HG02588 (cell line): ENCODE data around the gene ZER1.
"Not testable (repeated sequence)": the region's sequence is repeated elsewhere in the genome, so short reads cannot be mapped to it uniquely, and the experiment has no call there.

ENCODE experiments used
- ATAC-seq: cut with Tn5 transposase; IDR thresholded peaks from one replicate; pipeline ENCODE4 v1.9.1; 2021; ENCODE audit warnings: mild to moderate bottlenecking, moderate library complexity; ENCODE audit not compliant: unreplicated experiment

Gene ZER1

GRCh38 chr9:128788445-128788844 is 16.7 kb upstream of the ZER1 start:
- no peak for ATAC-seq

- ATAC-seq, result no peak
Measured at GRCh38 chr9:128787659-128788058, 15.9 kb upstream of the ZER1 start.

GRCh38 chr9:128786681-128787601 is 15.2 kb upstream of the ZER1 start, which contains the start of gene TBC1D13:
Gene TBC1D13 (plus strand): TSS chr9:128787253. CDS start chr9:128787354, 101 bp downstream.
- peak; percentile 80 for ATAC-seq

DNA sequence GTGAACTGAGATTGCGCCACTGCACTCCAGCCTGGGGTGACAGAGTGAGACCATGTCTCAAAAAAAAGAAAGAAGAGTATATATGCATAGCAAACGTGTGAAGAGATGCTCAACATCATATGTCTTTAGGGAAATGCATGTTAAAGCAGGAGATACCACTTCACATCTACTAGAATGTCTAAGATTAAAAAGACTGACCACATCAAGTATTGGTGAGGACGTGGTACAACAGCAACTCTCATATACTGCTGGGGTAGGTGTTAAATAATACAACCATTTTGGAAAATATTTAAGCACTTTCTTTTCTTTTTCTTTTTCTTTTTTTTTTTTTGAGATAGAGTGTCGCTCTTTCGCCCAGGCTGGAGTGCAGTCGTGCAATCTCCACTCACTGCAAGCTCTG is 13.7 kb upstream of the ZER1 start:
- ATAC-seq, result no peak

- no peak for ATAC-seq
Measured at GRCh38 chr9:128782669-128783068, 10.9 kb upstream of the ZER1 start.

DNA sequence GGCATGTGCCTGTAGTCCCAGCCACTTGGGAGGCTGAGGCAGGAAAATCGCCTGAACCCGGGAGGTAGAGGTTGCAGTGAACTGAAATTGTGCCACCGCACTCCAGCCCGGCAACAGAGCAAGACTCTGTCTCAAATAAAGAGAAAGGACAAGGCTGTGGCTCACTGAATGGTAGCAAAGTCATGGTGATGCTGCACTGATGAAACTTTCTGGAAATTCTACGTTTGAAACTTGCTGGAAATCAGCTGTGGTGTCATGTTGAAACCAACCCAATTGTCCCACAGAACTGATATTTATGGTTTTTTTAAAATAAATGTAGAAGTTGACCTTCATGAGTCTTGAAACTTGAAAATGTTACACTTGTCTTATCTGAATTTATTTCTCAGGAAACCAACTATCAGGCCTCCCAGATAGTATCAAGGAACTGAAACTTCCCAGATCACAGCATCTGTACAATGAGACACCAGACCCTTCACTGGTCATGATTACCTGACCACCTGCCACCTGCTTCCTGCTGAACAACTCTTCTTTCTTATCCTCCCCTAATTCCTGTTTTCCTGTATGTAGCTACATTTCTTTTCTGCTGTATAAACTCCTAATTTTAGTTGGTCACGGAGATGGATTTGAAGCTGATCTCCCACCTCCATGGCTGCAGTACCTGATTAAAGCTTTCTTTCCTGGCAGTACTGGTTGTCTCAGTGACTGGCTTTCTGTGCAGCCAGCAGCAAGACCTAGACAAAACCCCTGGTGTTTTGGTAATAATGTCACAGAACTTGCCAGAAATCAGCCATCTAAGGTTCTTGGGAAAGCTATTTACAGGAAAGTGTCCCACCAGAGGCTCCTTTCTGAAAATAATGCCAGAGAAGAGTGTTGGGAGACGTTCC is 9.7 kb upstream of the ZER1 start:
- ATAC-seq, result no peak

DNA sequence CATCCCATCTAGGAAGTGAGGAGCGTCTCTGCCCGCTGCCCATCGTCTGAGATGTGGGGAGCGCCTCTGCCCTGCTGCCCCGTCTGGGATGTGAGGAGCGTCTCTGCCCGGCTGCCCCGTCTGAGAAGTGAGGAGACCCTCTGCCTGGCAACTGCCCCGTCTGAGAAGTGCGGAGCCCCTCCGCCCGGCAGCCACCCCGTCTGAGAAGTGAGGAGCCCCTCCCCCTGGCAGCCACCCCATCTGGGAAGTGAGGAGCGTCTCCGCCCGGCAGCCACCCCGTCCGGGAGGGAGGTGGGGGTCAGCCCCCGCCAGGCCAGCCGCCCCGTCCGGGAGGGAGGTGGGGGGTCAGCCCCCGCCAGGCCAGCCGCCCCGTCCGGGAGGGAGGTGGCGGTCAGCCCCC is 8.4 kb upstream of the ZER1 start:
- not testable (repeated sequence) for ATAC-seq

DNA sequence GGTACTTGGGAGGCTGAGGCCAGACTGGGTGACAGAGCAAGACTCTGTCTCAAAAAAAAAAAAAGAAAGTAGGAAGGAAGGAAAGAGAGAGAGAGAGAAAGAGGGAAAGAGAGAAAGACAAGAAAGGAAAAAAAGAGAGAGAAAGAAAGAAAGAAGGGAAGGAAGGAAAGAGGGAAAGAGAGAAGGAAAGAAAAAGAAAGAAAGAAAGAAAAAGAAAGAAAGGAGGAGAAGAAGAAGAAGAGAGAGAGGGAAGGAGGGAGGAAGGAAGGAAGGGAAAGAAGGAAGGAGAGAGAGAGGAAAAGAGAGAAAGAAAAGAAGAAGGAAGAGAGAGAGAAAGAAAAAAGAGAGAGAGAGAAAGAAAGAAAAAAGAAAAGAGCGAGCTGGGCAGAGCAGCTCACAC is 3.1 kb upstream of the ZER1 start:
- no peak for ATAC-seq

DNA sequence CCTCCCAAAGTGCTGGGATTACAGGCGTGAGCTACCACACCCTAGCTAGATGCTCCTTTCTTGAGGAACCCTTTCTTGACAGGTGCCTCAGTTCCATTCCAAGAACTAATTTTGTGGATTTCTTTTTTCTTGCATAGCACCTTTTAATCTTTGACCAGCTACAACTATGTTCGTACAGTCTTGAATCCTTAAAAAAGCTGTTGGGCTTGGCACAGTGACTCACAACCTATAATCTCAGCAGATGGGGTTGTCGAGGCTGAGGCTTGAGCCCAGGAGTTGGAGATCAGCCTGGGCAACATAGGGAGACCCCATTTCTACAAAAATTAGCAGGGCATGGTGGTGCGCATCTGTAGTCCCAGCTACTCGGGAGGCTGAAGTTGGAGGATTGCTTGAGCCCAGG is 1.3 kb upstream of the ZER1 start:
- no peak for ATAC-seq

- ATAC-seq, result peak; percentile 17
Measured at GRCh38 chr9:128771094-128771721, 519 bp downstream of the ZER1 start.

DNA sequence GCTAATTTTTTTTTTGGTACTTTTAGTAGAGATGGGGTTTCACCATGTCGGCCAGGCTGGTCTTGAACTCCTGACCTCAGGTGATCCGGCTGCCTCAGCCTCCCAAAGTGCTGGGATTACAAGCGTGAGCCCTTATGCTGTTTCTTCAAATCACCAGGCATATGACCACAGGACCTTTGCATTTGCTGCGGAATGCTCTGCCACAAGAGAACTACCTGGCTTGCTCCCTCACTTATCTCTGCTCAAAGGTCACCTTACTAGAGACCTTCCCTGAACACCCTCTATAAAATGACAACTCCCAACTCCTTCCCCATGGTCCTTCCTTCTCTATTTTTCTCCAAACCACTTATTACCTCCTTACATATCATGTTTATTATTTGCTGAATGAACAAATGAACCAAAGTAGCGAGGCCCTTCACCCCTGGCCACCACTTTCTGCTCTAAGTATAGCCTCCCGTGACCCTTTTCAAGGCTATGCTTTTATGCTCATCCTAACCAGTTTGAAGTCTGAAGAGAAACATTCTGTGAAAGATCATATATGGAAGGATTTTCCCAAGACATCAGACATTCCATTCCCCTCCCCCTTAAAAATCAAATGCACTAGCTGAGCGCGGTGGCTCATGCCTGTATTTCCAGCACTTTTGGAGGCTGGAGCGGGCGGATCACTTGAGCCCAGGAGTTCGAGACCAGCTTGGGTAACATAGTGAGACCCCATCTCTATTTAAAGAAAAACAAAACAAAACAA is 1.3 kb downstream of the ZER1 start:
- ATAC-seq, result no peak

DNA sequence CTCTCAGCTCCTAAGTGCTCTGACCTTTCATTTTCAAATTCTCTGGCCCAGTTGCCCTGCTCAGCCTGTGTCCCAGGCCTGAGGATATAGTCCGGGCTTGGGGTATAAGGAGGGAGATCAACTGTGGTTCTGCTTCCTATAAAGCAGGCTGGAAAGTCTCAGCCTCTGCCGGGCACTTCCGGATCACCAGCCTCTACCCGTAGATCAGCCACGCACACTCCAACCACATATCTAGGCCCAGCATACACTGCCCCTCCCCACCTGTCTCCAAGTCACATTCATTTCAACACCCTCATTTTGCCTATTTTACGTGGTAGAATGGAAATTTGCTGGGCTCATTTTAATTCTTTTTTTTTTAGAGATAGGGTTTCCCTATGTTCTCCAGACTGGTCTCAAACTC is 3.1 kb downstream of the ZER1 start:
- ATAC-seq, result no peak

GRCh38 chr9:128765499-128765898 is 6.2 kb downstream of the ZER1 start:
- no peak for ATAC-seq

- no peak for ATAC-seq
Measured at GRCh38 chr9:128764361-128764760, 7.4 kb downstream of the ZER1 start.

DNA sequence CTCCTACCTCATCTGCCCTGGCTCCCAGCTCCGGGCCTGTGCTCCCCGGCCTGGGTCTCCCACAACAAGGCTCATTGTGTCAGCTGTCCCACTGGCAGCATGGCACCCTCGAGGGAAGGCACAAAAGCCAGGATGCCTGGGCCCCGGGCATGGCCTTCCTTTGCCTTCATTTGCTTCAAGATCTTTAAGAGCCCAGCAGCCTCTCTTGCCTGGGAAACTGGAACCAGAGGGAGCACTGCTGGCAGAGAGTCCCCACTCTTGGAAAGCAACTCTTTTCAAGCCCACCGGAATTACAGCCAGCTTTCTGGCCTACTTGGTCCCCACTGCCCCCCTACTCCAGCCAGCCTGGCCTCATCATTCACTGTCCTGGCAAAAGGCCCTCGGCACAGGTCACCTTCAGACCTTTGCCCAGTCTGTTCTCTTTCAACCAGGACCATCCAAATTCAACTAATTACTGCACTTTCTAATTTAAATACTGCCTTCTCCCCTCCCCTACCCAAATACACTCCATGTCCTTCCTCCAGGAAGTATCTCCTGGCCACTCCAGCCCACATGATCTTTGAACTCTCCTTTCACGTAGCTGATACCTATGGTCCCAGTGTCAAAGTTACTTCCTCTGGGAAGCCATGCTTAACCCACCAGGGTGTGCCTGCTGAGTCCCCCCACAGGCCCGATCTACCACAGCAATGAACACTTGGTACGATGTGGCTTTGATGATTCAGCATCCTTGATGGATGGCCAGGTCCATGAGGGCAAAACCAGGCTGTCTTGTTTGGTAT is 8.9 kb downstream of the ZER1 start:
- ATAC-seq, result no peak

- ATAC-seq, result no peak
Measured at GRCh38 chr9:128757602-128758001, 14.1 kb downstream of the ZER1 start.

DNA sequence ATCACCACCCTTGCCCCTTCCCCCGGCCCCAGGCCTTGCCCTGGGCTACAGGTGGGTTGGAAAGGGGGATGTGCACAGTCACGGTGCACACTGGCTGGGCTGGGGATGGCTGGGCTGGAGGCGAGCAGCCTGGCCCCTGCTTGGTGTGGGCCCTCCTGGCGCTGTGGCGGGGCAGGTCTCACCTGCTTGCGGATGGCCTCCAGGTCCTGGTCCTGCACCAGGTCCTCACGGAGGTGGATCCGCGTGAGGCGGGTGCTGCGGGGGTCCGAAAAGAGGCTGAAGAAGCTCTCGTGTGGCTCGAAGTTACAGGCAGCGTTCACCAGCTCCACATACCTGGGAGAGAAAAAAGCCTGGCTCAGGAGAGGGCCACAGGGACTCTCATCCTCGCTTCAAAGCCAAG is 18.1 kb downstream of the ZER1 start:
- no peak for ATAC-seq

DNA sequence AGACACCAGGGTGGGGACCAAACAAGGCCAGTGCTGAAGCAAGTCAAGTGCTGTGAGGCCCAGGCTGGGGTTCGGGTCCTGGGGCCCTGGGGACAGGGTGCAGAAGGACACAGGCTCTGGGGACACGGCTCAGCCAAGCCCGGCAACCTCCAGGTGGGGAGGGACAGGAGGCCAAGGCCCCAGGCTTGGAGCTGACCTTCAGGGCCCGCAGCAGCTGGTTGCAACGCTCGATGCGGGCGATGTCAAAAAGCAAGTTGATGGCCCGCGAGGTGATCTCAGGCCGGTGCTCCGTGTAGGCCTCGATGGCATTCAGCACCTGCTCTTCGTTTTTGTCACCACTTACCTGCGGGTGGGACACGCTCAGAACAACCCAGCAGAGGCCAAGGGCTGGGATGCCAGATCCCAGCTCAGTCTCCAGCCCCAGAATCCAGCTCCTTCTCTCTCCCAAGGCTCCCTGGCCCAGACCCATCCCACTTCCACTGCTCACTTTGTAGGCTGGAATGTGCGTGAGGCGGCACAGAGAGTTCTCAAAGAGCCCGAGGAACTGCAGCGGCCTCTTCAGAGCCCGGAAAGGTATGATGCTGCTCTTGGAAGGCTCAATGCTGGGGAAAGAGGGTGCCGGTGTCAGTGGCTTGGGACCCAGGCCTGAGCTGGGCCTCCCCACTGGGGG is 20.7 kb downstream of the ZER1 start:
- ATAC-seq, result no peak

DNA sequence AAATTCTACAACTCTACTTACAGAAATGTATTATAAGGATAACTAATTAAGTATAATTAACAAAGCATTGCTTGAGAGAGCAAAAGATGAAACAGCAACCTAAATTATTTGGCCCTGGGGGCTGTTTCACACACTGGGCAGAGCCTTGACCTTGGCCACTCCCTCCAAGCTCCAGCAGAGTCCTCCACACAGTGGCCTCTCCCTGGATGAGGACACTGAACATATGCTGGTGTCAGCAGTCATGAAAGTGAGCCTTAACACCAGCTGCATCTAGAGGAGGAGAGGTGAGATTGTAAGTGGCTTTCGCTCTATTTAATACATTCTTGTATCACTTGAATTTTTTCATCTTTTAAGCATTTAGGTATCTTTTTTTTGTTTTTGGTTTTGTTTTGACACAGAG is 24.5 kb downstream of the ZER1 start:
- ATAC-seq, result no peak
